Lower leg skin (tissue), 3 donors: ENCODE results near the gene RLN3.

ENCODE experiments used
- POLR2A ChIP-seq, 2 donors: fragments of 450-650 bp; IDR thresholded peaks; one replicate each; pipeline ENCODE4 v1.6.1; 2016 to 2017; ENCODE audit warnings: antibody characterized with exemption in 2 of 2, mild to moderate bottlenecking in 1 of 2, moderate library complexity in 1 of 2
- TF ChIP-seq, protein P1 (sequence below), 3 donors: fragments of 450-650 bp; IDR thresholded peaks; one replicate each; pipeline ENCODE4 v1.5.1; 2016; ENCODE audit warnings: antibody characterized with exemption in 3 of 3, mild to moderate bottlenecking in 3 of 3, moderate library complexity in 2 of 3

- TF ChIP-seq, protein P1, sequence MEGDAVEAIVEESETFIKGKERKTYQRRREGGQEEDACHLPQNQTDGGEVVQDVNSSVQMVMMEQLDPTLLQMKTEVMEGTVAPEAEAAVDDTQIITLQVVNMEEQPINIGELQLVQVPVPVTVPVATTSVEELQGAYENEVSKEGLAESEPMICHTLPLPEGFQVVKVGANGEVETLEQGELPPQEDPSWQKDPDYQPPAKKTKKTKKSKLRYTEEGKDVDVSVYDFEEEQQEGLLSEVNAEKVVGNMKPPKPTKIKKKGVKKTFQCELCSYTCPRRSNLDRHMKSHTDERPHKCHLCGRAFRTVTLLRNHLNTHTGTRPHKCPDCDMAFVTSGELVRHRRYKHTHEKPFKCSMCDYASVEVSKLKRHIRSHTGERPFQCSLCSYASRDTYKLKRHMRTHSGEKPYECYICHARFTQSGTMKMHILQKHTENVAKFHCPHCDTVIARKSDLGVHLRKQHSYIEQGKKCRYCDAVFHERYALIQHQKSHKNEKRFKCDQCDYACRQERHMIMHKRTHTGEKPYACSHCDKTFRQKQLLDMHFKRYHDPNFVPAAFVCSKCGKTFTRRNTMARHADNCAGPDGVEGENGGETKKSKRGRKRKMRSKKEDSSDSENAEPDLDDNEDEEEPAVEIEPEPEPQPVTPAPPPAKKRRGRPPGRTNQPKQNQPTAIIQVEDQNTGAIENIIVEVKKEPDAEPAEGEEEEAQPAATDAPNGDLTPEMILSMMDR (IDR thresholded peaks at IDR 0.05): no peak
- TF ChIP-seq POLR2A (IDR thresholded peaks at IDR 0.05): no peak
These were observed 30.5 kb downstream of the RLN3 start for GRCh38 chr19:14058182-14059092.
